Peyer's patch (tissue), 4 donors: ENCODE results near the gene CYP3A5. TPM values are rescaled to one million over a fixed set of nuclear protein-coding genes. Genes with fewer than 3 reads are reported as not detected.
"Not testable (repeated sequence)": the region's sequence is repeated elsewhere in the genome, so short reads cannot be mapped to it uniquely, and the experiment has no call there.

ENCODE experiments used
- DNase-seq, 3 donors: peaks; one replicate each; pipeline ENCODE4 v3.0.0-alpha.2; 2017 to 2019
- H3K27ac ChIP-seq, 4 donors: fragments of 200-600 bp; sonication (generic); one replicate each; pipeline ENCODE4 v1.5.1; 2016 to 2019
- H3K27me3 ChIP-seq, 2 donors: fragments of 200-600 bp; sonication (generic); one replicate each; pipeline ENCODE4 v1.5.1; 2019
- H3K36me3 ChIP-seq, 3 donors: fragments of 200-600 bp; sonication (generic); one replicate each; pipeline ENCODE4 v1.5.1; 2016 to 2019
- H3K4me1 ChIP-seq, 4 donors: fragments of 200-600 bp; sonication (generic); one replicate each; pipeline ENCODE4 v1.5.1; 2016 to 2019
- H3K4me3 ChIP-seq, 4 donors: fragments of 200-600 bp; sonication (generic); 1 replicate in 3 of 4; 2 replicates in 1 of 4; pipeline ENCODE4 v1.5.1; 2016 to 2019; ENCODE audit warnings: mild to moderate bottlenecking in 1 of 4
- H3K9me3 ChIP-seq, 4 donors: fragments of 200-600 bp; sonication (generic); one replicate each; pipeline ENCODE4 v1.5.1; 2016 to 2019; ENCODE audit warnings: mild to moderate bottlenecking in 1 of 4
- CTCF ChIP-seq, 6 experiments: fragments of 450-650 bp in 4 of 6; fragments of 200-600 bp in 2 of 6; sonication (generic) in 1 of 6; IDR thresholded peaks; one replicate each; pipeline ENCODE4 v1.5.1; 2017 to 2019; ENCODE audit warnings: antibody characterized with exemption in 6 of 6, mild to moderate bottlenecking in 3 of 6, moderate library complexity in 1 of 6
- POLR2A ChIP-seq, 2 donors: fragments of 450-650 bp; IDR thresholded peaks; one replicate each; pipeline ENCODE4 v1.5.1; 2017; ENCODE audit warnings: antibody characterized with exemption in 2 of 2, mild to moderate bottlenecking in 2 of 2, moderate library complexity in 2 of 2
- total RNA-seq, 4 donors: library from RNA; depleted of rRNA; stranded (reverse); fragments of >200 nt; gene quantifications; one replicate each; pipeline ENCODE4 v1.1.0, GENCODE V29; 2016

The CYP3A5 gene
- total RNA-seq, 4 donors from 2014 or later: 135 to 1,701 (median 1,072) TPM

- H3K9me3 ChIP-seq: no peaks in the 10 kb centered on the region
- H3K27ac ChIP-seq: no peak overlapping the region
- DNase-seq: no peak
- no peaks in the 10 kb centered on the region for H3K36me3 ChIP-seq
- no peaks in the 10 kb centered on the region for H3K27me3 ChIP-seq
- no peak overlapping the region for H3K4me3 ChIP-seq
- TF ChIP-seq POLR2A (IDR thresholded peaks at IDR 0.05): no peak
- TF ChIP-seq CTCF (IDR thresholded peaks at IDR 0.05): peak in 1 of 6 experiments; percentile 11
- H3K4me1 ChIP-seq: no peaks in the 10 kb centered on the region
Observed at GRCh38 chr7:99713995-99714570, 34.3 kb upstream of the CYP3A5 start.

GRCh38 chr7:99709838-99710578 is 30.2 kb upstream of the CYP3A5 start:
- no peaks in the 10 kb centered on the region for H3K27me3 ChIP-seq
- H3K4me3 ChIP-seq: no peak overlapping the region
- H3K27ac ChIP-seq: no peak overlapping the region
- TF ChIP-seq POLR2A (IDR thresholded peaks at IDR 0.05) (no peak), CTCF (IDR thresholded peaks at IDR 0.05) (no peak)
- no peak for DNase-seq
- no peaks in the 10 kb centered on the region for H3K4me1 ChIP-seq
- H3K9me3 ChIP-seq: peaks cover 0 to 8% (median 0%) of the 10 kb centered on the region in 4 donors
- no peaks in the 10 kb centered on the region for H3K36me3 ChIP-seq

GRCh38 chr7:99709260-99709659 is 29.5 kb upstream of the CYP3A5 start:
- Histone ChIP-seq H3K4me1 (no peaks in the 10 kb centered on the region), H3K36me3 (no peaks in the 10 kb centered on the region), H3K27me3 (no peaks in the 10 kb centered on the region), H3K27ac (no peak overlapping the region), H3K9me3 (peaks cover 0 to 8% (median 0%) of the 10 kb centered on the region in 4 donors), H3K4me3 (no peak overlapping the region)
- DNase-seq: no peak
- TF ChIP-seq CTCF (IDR thresholded peaks at IDR 0.05) (no peak), POLR2A (IDR thresholded peaks at IDR 0.05) (no peak)

GRCh38 chr7:99707096-99707495 is 27.3 kb upstream of the CYP3A5 start:
- TF ChIP-seq CTCF (IDR thresholded peaks at IDR 0.05) (no peak), POLR2A (IDR thresholded peaks at IDR 0.05) (no peak)
- Histone ChIP-seq H3K27me3 (no peaks in the 10 kb centered on the region), H3K4me3 (no peak overlapping the region), H3K4me1 (no peaks in the 10 kb centered on the region), H3K36me3 (no peaks in the 10 kb centered on the region), H3K27ac (no peak overlapping the region), H3K9me3 (peaks cover 0 to 8% (median 0%) of the 10 kb centered on the region in 4 donors)
- no peak for DNase-seq

GRCh38 chr7:99699946-99700345 is 20.1 kb upstream of the CYP3A5 start:
- Histone ChIP-seq H3K27me3 (no peaks in the 10 kb centered on the region), H3K9me3 (no peaks in the 10 kb centered on the region), H3K4me1 (peaks cover 0 to 12% (median 0%) of the 10 kb centered on the region in 4 donors), H3K4me3 (no peak overlapping the region), H3K27ac (peak overlapping the region in 2 of 4 donors; percentile 32 to 73), H3K36me3 (no peaks in the 10 kb centered on the region)
- DNase-seq: peak in 2 of 3 donors; percentile 64 to 66
- TF ChIP-seq POLR2A (IDR thresholded peaks at IDR 0.05) (no peak), CTCF (IDR thresholded peaks at IDR 0.05) (no peak)

- not testable (repeated sequence) for H3K27me3 ChIP-seq, H3K4me3 ChIP-seq, H3K36me3 ChIP-seq, H3K9me3 ChIP-seq
- Histone ChIP-seq H3K27ac (peak overlapping the region in 2 of 4 donors; percentile 32 to 73), H3K4me1 (peaks cover 0 to 12% (median 0%) of the 10 kb centered on the region in 4 donors)
- peak in 1 of 3 donors; percentile 66 for DNase-seq
Observed at GRCh38 chr7:99698867-99699730, 19.3 kb upstream of the CYP3A5 start.
